HG02885 (cell line): ENCODE data around the gene TMEM240.
"Not testable (repeated sequence)": the region's sequence is repeated elsewhere in the genome, so short reads cannot be mapped to it uniquely, and the experiment has no call there.

Experiments
- ATAC-seq: cut with Tn5 transposase; IDR thresholded peaks from one replicate; pipeline ENCODE4 v1.9.1; 2021; ENCODE audit warnings: mild to moderate bottlenecking; ENCODE audit not compliant: unreplicated experiment, poor library complexity

The TMEM240 gene

GRCh38 chr1:1527092-1527816 lies 13.2 kb downstream of the TMEM240 start:
- no peak for ATAC-seq

- not testable (repeated sequence) for ATAC-seq
Measured at GRCh38 chr1:1526476-1526875, 13.9 kb downstream of the TMEM240 start.

- not testable (repeated sequence) for ATAC-seq
Measured at GRCh38 chr1:1524750-1525383, 15.6 kb downstream of the TMEM240 start.

GRCh38 chr1:1523651-1524050 lies 16.8 kb downstream of the TMEM240 start:
- ATAC-seq, result not testable (repeated sequence)

GRCh38 chr1:1523226-1523625 lies 17.2 kb downstream of the TMEM240 start:
- ATAC-seq, result not testable (repeated sequence)

- ATAC-seq, result not testable (repeated sequence)
Measured at GRCh38 chr1:1522536-1522935, 17.9 kb downstream of the TMEM240 start.

GRCh38 chr1:1521331-1521730 lies 19.1 kb downstream of the TMEM240 start:
- no peak for ATAC-seq

GRCh38 chr1:1519805-1520505 lies 20.5 kb downstream of the TMEM240 start:
- ATAC-seq, result not testable (repeated sequence)

- ATAC-seq, result not testable (repeated sequence)
Measured at GRCh38 chr1:1518621-1519007, 21.8 kb downstream of the TMEM240 start.

GRCh38 chr1:1517973-1518620 lies 22.3 kb downstream of the TMEM240 start:
- ATAC-seq, result no peak

GRCh38 chr1:1516923-1517322 lies 23.5 kb downstream of the TMEM240 start:
- not testable (repeated sequence) for ATAC-seq

- ATAC-seq, result not testable (repeated sequence)
Measured at GRCh38 chr1:1514376-1514775, 26.0 kb downstream of the TMEM240 start.

- not testable (repeated sequence) for ATAC-seq
Measured at GRCh38 chr1:1513675-1514074, 26.7 kb downstream of the TMEM240 start.

- peak; percentile 12 for ATAC-seq
Measured at GRCh38 chr1:1512425-1512824, 28.0 kb downstream of the TMEM240 start.

- peak; percentile 92 for ATAC-seq
Measured at GRCh38 chr1:1511533-1512285, 28.7 kb downstream of the TMEM240 start, which contains the start of gene ATAD3A. Gene ATAD3A, plus strand, starts transcription at chr1:1512162. Its CDS starts 107 bp downstream, at chr1:1512269.

GRCh38 chr1:1510912-1511532 lies 29.4 kb downstream of the TMEM240 start:
- ATAC-seq, result no peak

- ATAC-seq, result not testable (repeated sequence)
Measured at GRCh38 chr1:1509465-1509850, 31.0 kb downstream of the TMEM240 start.

- ATAC-seq, result not testable (repeated sequence)
Measured at GRCh38 chr1:1508775-1509464, 31.5 kb downstream of the TMEM240 start.

GRCh38 chr1:1507305-1507704 lies 33.1 kb downstream of the TMEM240 start:
- no peak for ATAC-seq
